ENCODE data around the gene DYNC1H1. TPM values are rescaled to one million over a fixed set of nuclear protein-coding genes. Genes with fewer than 3 reads are reported as not detected.

DYNC1H1 gene
- total RNA-seq, 1 donor from 2014 or later = 735 TPM

DNA sequence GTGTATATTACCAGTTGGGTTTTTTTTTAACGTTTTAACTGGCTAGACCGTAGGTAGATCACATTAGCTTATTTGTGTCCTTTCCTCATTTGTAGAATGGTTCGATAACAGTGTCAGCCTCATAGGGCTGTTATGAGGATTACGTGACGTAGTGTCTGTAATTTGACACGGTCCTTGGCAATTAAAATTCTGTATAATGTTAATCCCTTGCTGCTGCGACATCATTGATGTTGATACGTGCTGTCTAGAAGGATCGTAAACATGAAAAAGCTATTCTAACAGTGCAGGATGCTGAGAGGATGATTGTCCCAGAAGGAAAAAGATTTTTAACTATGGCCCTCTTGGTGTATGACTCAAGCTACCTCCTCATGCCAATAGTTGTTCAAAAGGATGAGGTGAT, 71.5 kb downstream of the DYNC1H1 start:
- H3K27ac Mint-ChIP-seq (ENCODE audit: unreplicated experiment) = no peak overlapping the region
- H3K9me3 Mint-ChIP-seq (ENCODE audit: low read depth) = no peaks in the 10 kb centered on the region
- no peak for DNase-seq (ENCODE audit: low spot score)
- H3K4me3 Mint-ChIP-seq (ENCODE audit: unreplicated experiment) = no peak overlapping the region
- H3K27me3 Mint-ChIP-seq (ENCODE audit: low read depth) = no peaks in the 10 kb centered on the region
- no peaks in the 10 kb centered on the region for H3K4me1 Mint-ChIP-seq (ENCODE audit: low read depth)
- TF ChIP-seq, protein P1, sequence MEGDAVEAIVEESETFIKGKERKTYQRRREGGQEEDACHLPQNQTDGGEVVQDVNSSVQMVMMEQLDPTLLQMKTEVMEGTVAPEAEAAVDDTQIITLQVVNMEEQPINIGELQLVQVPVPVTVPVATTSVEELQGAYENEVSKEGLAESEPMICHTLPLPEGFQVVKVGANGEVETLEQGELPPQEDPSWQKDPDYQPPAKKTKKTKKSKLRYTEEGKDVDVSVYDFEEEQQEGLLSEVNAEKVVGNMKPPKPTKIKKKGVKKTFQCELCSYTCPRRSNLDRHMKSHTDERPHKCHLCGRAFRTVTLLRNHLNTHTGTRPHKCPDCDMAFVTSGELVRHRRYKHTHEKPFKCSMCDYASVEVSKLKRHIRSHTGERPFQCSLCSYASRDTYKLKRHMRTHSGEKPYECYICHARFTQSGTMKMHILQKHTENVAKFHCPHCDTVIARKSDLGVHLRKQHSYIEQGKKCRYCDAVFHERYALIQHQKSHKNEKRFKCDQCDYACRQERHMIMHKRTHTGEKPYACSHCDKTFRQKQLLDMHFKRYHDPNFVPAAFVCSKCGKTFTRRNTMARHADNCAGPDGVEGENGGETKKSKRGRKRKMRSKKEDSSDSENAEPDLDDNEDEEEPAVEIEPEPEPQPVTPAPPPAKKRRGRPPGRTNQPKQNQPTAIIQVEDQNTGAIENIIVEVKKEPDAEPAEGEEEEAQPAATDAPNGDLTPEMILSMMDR (IDR thresholded peaks at IDR 0.05) = no peak
- H3K36me3 Mint-ChIP-seq (ENCODE audit: low read depth) = peaks cover 62% of the 10 kb centered on the region

DNA sequence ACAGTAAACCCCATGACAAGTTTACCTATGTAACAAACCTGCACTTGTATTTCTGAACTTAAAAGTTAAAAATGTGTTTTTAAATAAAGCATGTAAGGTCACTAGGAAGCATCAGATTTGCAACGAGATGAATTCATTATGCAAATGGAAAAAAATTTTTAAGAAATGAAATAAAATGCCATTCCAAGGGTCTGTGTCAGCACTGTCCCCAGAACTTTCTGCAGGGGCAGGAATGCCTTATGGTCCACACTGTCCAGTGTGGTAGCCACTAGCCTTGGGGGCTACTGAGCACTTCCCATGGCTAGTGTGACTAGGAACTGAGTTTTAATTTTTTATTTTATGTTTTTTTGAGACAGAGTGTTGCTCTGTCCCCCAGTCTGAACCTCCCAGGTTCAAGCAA, 73.3 kb downstream of the DYNC1H1 start:
- Mint-ChIP-seq H3K36me3 (ENCODE audit: low read depth) (peaks cover 72% of the 10 kb centered on the region), H3K4me3 (ENCODE audit: unreplicated experiment) (no peak overlapping the region), H3K27ac (ENCODE audit: unreplicated experiment) (no peak overlapping the region), H3K9me3 (ENCODE audit: low read depth) (no peaks in the 10 kb centered on the region), H3K4me1 (ENCODE audit: low read depth) (no peaks in the 10 kb centered on the region), H3K27me3 (ENCODE audit: low read depth) (no peaks in the 10 kb centered on the region)
- TF ChIP-seq, protein P1 (IDR thresholded peaks at IDR 0.05) = no peak
- no peak for DNase-seq (ENCODE audit: low spot score)

DNA sequence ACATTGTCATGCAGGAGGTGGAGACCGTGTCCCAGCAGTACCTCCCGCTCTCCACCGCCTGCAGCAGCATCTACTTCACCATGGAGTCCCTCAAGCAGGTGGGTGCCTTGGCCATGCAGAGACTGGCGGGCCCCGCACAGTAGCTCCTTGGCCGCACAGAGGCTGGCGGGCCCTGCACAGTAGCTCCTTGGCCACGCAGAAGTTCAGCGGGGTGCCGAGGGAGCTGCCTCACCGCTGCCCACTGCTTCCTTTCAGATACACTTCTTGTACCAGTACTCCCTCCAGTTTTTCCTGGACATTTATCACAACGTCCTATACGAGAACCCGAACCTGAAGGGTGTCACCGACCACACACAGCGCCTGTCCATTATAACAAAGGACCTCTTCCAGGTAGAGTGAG, 74.8 kb downstream of the DYNC1H1 start:
- Mint-ChIP-seq H3K27me3 (ENCODE audit: low read depth) (no peaks in the 10 kb centered on the region), H3K4me3 (ENCODE audit: unreplicated experiment) (no peak overlapping the region), H3K36me3 (ENCODE audit: low read depth) (peaks cover 69% of the 10 kb centered on the region), H3K9me3 (ENCODE audit: low read depth) (no peaks in the 10 kb centered on the region), H3K4me1 (ENCODE audit: low read depth) (no peaks in the 10 kb centered on the region), H3K27ac (ENCODE audit: unreplicated experiment) (no peak overlapping the region)
- no peak for DNase-seq (ENCODE audit: low spot score)
- TF ChIP-seq, protein P1 (IDR thresholded peaks at IDR 0.05) = no peak

DNA sequence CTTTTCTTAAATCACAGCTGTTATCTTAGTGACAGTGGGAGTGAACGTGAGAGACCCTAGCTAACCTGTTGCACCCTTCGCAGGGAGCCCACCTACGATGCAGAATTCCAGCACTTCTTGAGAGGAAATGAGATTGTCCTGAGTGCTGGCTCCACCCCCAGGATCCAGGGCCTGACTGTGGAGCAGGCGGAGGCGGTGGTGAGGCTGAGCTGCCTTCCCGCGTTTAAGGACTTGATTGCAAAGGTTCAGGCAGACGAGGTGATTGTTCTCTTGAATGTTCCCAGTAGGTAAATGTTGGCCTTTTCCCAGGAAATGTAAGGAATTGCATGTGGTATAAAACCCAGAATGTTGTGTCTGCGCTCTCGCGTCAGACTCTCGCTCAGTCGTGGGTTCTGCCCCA, 75.8 kb downstream of the DYNC1H1 start:
- Mint-ChIP-seq H3K36me3 (ENCODE audit: low read depth) (peaks cover 66% of the 10 kb centered on the region), H3K27me3 (ENCODE audit: low read depth) (no peaks in the 10 kb centered on the region), H3K27ac (ENCODE audit: unreplicated experiment) (no peak overlapping the region), H3K4me3 (ENCODE audit: unreplicated experiment) (no peak overlapping the region), H3K4me1 (ENCODE audit: low read depth) (no peaks in the 10 kb centered on the region), H3K9me3 (ENCODE audit: low read depth) (no peaks in the 10 kb centered on the region)
- DNase-seq (ENCODE audit: low spot score) = no peak
- TF ChIP-seq, protein P1 (IDR thresholded peaks at IDR 0.05) = no peak

DNA sequence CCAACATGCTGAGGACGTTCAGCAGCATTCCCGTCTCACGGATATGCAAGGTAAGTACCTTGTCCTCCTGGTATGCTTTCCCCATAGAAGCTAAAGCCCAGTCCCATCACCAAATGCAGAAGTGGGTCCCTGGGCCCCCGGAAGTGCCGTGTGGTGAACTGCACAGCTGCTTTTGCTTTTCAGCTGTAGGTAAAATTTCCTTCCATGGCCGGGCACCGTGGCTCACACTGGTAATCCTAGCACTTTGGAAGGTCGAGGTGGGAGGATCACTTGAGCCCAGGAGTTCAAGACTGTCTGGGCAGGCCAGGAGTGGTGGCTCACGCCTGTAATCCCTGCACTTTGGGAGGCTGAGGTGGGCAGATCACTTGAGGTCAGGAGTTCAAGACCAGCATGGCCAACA, 78.3 kb downstream of the DYNC1H1 start:
- Mint-ChIP-seq H3K9me3 (ENCODE audit: low read depth) (no peaks in the 10 kb centered on the region), H3K27ac (ENCODE audit: unreplicated experiment) (no peak overlapping the region), H3K36me3 (ENCODE audit: low read depth) (peaks cover 61% of the 10 kb centered on the region), H3K27me3 (ENCODE audit: low read depth) (no peaks in the 10 kb centered on the region), H3K4me1 (ENCODE audit: low read depth) (no peaks in the 10 kb centered on the region), H3K4me3 (ENCODE audit: unreplicated experiment) (no peak overlapping the region)
- no peak for DNase-seq (ENCODE audit: low spot score)
- TF ChIP-seq, protein P1 (IDR thresholded peaks at IDR 0.05) = no peak
